DMS153 treated with DMSO at 0.1 percent for 48 hours (cell line): ENCODE measurements around the gene DHPS.
"Not testable (repeated sequence)": the region's sequence is repeated elsewhere in the genome, so short reads cannot be mapped to it uniquely, and the experiment has no call there.

Source experiments
- DNase-seq: peaks from one replicate; lab custom pipeline; 2025; ENCODE audit not compliant: unreplicated experiment; lab: John Stamatoyannopoulos, UW

The DHPS gene

GRCh38 chr19:12705654-12706331 lies 24.1 kb upstream of the DHPS start:
- DNase-seq, result no peak

GRCh38 chr19:12705169-12705568 lies 23.5 kb upstream of the DHPS start:
- DNase-seq, result no peak

- DNase-seq, result no peak
Measured at GRCh38 chr19:12703046-12703445, 21.4 kb upstream of the DHPS start.

- DNase-seq, result no peak
Measured at GRCh38 chr19:12701596-12702282, 20.1 kb upstream of the DHPS start.

- no peak for DNase-seq
Measured at GRCh38 chr19:12698138-12698537, 16.5 kb upstream of the DHPS start.

GRCh38 chr19:12697425-12697824 lies 15.7 kb upstream of the DHPS start:
- DNase-seq, result not testable (repeated sequence)

GRCh38 chr19:12696366-12697335 lies 15.0 kb upstream of the DHPS start, which contains the start of gene FBXW9:
Gene FBXW9, minus strand, starts transcription at chr19:12696631. Its CDS starts 50 bp downstream, at chr19:12696581.
- peak; percentile 70 for DNase-seq

- no peak for DNase-seq
Measured at GRCh38 chr19:12695997-12696365, 14.3 kb upstream of the DHPS start.

GRCh38 chr19:12695514-12695913 lies 13.8 kb upstream of the DHPS start:
- DNase-seq, result no peak

GRCh38 chr19:12695096-12695495 lies 13.4 kb upstream of the DHPS start:
- DNase-seq, result no peak

GRCh38 chr19:12694641-12695040 lies 13.0 kb upstream of the DHPS start:
- no peak for DNase-seq

GRCh38 chr19:12692960-12693359 lies 11.3 kb upstream of the DHPS start:
- no peak for DNase-seq

- no peak for DNase-seq
Measured at GRCh38 chr19:12689581-12690216, 8.0 kb upstream of the DHPS start.

- DNase-seq, result no peak
Measured at GRCh38 chr19:12689012-12689411, 7.3 kb upstream of the DHPS start.

- DNase-seq, result no peak
Measured at GRCh38 chr19:12687496-12688196, 6.0 kb upstream of the DHPS start, which contains the start of gene GNG14. Gene GNG14, plus strand, starts transcription at chr19:12687998. Its CDS starts 51 bp downstream, at chr19:12688049.

- DNase-seq, result no peak
Measured at GRCh38 chr19:12685831-12686230, 4.2 kb upstream of the DHPS start.

GRCh38 chr19:12680034-12680433 lies 1.6 kb downstream of the DHPS start:
- no peak for DNase-seq

- not testable (repeated sequence) for DNase-seq
Measured at GRCh38 chr19:12678039-12678438, 3.6 kb downstream of the DHPS start.

GRCh38 chr19:12676928-12677327 lies 4.8 kb downstream of the DHPS start:
- no peak for DNase-seq

- peak; percentile 59 for DNase-seq
Measured at GRCh38 chr19:12676384-12676792, 5.3 kb downstream of the DHPS start.
